GM23338 (cell line): ENCODE data around the gene GPR176. TPM values are rescaled to one million over a fixed set of nuclear protein-coding genes. Genes with fewer than 3 reads are reported as not detected.

Experiments used
- ATAC-seq: fragments of 200-7000 bp; cut with Tn5 transposase; 3 replicates; pipeline ENCODE4 v1.9.1; 2020
- DNase-seq: peaks from one replicate; pipeline ENCODE4 v3.0.0-alpha.2; 2015; ENCODE audit warnings: low spot score
- H2AFZ ChIP-seq: fragments of 200-600 bp; sonication (generic); 2 replicates; pipeline ENCODE4 v1.8.0; 2016; ENCODE audit warnings: antibody characterized with exemption, mild to moderate bottlenecking, moderate library complexity
- H3F3A ChIP-seq: fragments of 200-600 bp; sonication (generic); replicated peaks from 2 replicates; pipeline ENCODE4 v1.8.0; 2017; ENCODE audit warnings: antibody characterized with exemption, mixed run types, low read depth
- H3K27ac ChIP-seq: fragments of 200-600 bp; sonication (generic); 2 replicates; pipeline ENCODE4 v1.6.1; 2016; ENCODE audit warnings: low read depth
- H3K27me3 ChIP-seq: fragments of 200-600 bp; sonication (generic); 2 replicates; pipeline ENCODE4 v1.8.0; 2016; ENCODE audit warnings: mild to moderate bottlenecking, mixed run types, moderate library complexity; ENCODE audit not compliant: insufficient read depth
- H3K36me3 ChIP-seq: fragments of 200-600 bp; sonication (generic); 2 replicates; pipeline ENCODE4 v1.8.0; 2016; ENCODE audit warnings: mild to moderate bottlenecking; ENCODE audit not compliant: insufficient read depth
- H3K4me1 ChIP-seq: fragments of 200-600 bp; sonication (generic); 2 replicates; pipeline ENCODE4 v1.8.0; 2016; ENCODE audit warnings: mild to moderate bottlenecking, moderate library complexity; ENCODE audit not compliant: insufficient read depth
- H3K4me2 ChIP-seq: fragments of 200-600 bp; sonication (generic); 2 replicates; pipeline ENCODE4 v1.7.1; 2017; ENCODE audit warnings: mixed run types
- H3K4me3 ChIP-seq: fragments of 200-600 bp; sonication (generic); 2 replicates; pipeline ENCODE4 v1.6.1; 2016; ENCODE audit warnings: mixed run types
- H3K79me2 ChIP-seq: fragments of 200-600 bp; sonication (generic); replicated peaks from 2 replicates; pipeline ENCODE4 v1.8.0; 2017; ENCODE audit warnings: mild to moderate bottlenecking; ENCODE audit not compliant: insufficient read depth
- H3K9me2 ChIP-seq: fragments of 200-600 bp; sonication (generic); 2 replicates; pipeline ENCODE4 v1.8.0; 2017; ENCODE audit not compliant: insufficient read depth
- H4K20me1 ChIP-seq: fragments of 200-600 bp; sonication (generic); replicated peaks from 2 replicates; pipeline ENCODE4 v1.8.0; 2017; ENCODE audit warnings: mild to moderate bottlenecking; ENCODE audit not compliant: insufficient read depth
- H3K27ac Mint-ChIP-seq: 2 replicates; pipeline ENCODE4 v1.8.0; 2020; ENCODE audit warnings: inconsistent platforms, mild to moderate bottlenecking, moderate library complexity, mixed read lengths
- H3K27me3 Mint-ChIP-seq: 3 replicates; pipeline ENCODE4 v1.8.0; 2022; ENCODE audit warnings: low read depth, mild to moderate bottlenecking, moderate library complexity, mixed read lengths, inconsistent platforms; ENCODE audit not compliant: insufficient read depth, poor library complexity
- H3K36me3 Mint-ChIP-seq: 3 replicates; pipeline ENCODE4 v1.8.0; 2021; ENCODE audit warnings: low read depth, mild to moderate bottlenecking, inconsistent platforms, moderate library complexity, mixed read lengths
- H3K4me1 Mint-ChIP-seq: 3 replicates; pipeline ENCODE4 v1.8.0; 2020; ENCODE audit warnings: mild to moderate bottlenecking, inconsistent platforms, mixed read lengths
- H3K4me3 Mint-ChIP-seq: 3 replicates; pipeline ENCODE4 v1.8.0; 2021; ENCODE audit warnings: moderate library complexity, mild to moderate bottlenecking, inconsistent platforms, mixed read lengths
- H3K9me3 Mint-ChIP-seq: 3 replicates; pipeline ENCODE4 v1.8.0; 2020; ENCODE audit warnings: moderate library complexity, mild to moderate bottlenecking, inconsistent platforms, mixed read lengths
- CREB1 ChIP-seq: fragments of 250-450 bp; sonication (Bioruptor Pico); IDR thresholded peaks from 2 replicates; pipeline ENCODE4 v1.5.0; 2020; ENCODE audit warnings: low read depth, mild to moderate bottlenecking, moderate library complexity
- CTCF ChIP-seq, 2 experiments: fragments of 200-600 bp in 1 of 2; sonication (generic) in 1 of 2; conservative IDR thresholded peaks; 2 replicates each; pipeline versions ENCODE4 v1.5.1 to v1.6.1; 2016 to 2017; ENCODE audit warnings: antibody characterized with exemption in 2 of 2, low read depth in 2 of 2, mild to moderate bottlenecking in 2 of 2, moderate library complexity in 1 of 2
- ETS1 ChIP-seq: IDR thresholded peaks from 2 replicates; pipeline ENCODE4 v1.6.1; 2016; ENCODE audit warnings: antibody characterized with exemption
- EZH2 ChIP-seq: fragments of 200-600 bp; sonication (generic); IDR thresholded peaks from one replicate; pipeline ENCODE4 v1.8.0; 2017; ENCODE audit warnings: antibody characterized with exemption, mild to moderate bottlenecking, low read depth; ENCODE audit not compliant: unreplicated experiment
- EZH2phosphoT487 ChIP-seq: fragments of 200-600 bp; sonication (generic); IDR thresholded peaks from one replicate; pipeline ENCODE4 v1.8.1; 2018; ENCODE audit warnings: antibody characterized with exemption; ENCODE audit not compliant: unreplicated experiment
- JUNB ChIP-seq: IDR thresholded peaks from one replicate; pipeline ENCODE4 v1.6.1; 2016; ENCODE audit warnings: antibody characterized with exemption; ENCODE audit not compliant: unreplicated experiment
- NANOG ChIP-seq: IDR thresholded peaks from 2 replicates; pipeline ENCODE4 v1.6.1; 2016; ENCODE audit warnings: antibody characterized with exemption, borderline replicate concordance
- POLR2AphosphoS5 ChIP-seq: IDR thresholded peaks from 2 replicates; pipeline ENCODE4 v1.6.1; 2016; ENCODE audit warnings: antibody characterized with exemption, low read depth
- REST ChIP-seq: IDR thresholded peaks from one replicate; pipeline ENCODE4 v1.6.1; 2018; ENCODE audit warnings: antibody characterized with exemption; ENCODE audit not compliant: unreplicated experiment
- STAT1 ChIP-seq: IDR thresholded peaks from one replicate; pipeline ENCODE4 v1.6.1; 2016; ENCODE audit warnings: antibody characterized with exemption; ENCODE audit not compliant: unreplicated experiment
- ZNF114 ChIP-seq: fragments of 250-450 bp; sonication (Bioruptor Pico); IDR thresholded peaks from 2 replicates; pipeline ENCODE4 v1.5.0; 2020; ENCODE audit warnings: mild to moderate bottlenecking, moderate library complexity
- ZNF331 ChIP-seq: fragments of 250-450 bp; sonication (Bioruptor Pico); IDR thresholded peaks from 2 replicates; pipeline ENCODE4 v1.5.0; 2020; ENCODE audit warnings: low read depth, mild to moderate bottlenecking, moderate library complexity
- ZNF462 ChIP-seq: fragments of 250-450 bp; sonication (Bioruptor Pico); IDR thresholded peaks from 2 replicates; pipeline ENCODE4 v1.5.0; 2020; ENCODE audit warnings: mild to moderate bottlenecking, moderate library complexity
- polyA plus RNA-seq: library from polyadenylated mRNA; unstranded; fragments of >200 nt; fragmentation: Nextera tagmentation; extraction: Ambion mirVana; gene quantifications from 2 replicates; pipeline ENCODE4 v1.2.1, GENCODE V29; 2016
- total RNA-seq: library from RNA; depleted of rRNA; stranded (reverse); fragments of >200 nt; shearing (Covaris generic); gene quantifications from 2 replicates; pipeline ENCODE4 v1.2.3, GENCODE V29; 2014

GPR176 gene
- total and polyA plus RNA-seq, 2 experiments from 2014 or later: 60.0 to 248 TPM

- H3K9me2 ChIP-seq: no peaks in the 10 kb centered on the region
- DNase-seq (no peak), ATAC-seq (no peak)
- Mint-ChIP-seq H3K27me3 (no peaks in the 10 kb centered on the region), H3K9me3 (no peaks in the 10 kb centered on the region), H3K27ac (no peak overlapping the region), H3K4me3 (peak overlapping the region; percentile 78), H3K4me1 (peaks cover 46% of the 10 kb centered on the region), H3K36me3 (no peaks in the 10 kb centered on the region; the same call in 2 of the 3 replicates)
- TF ChIP-seq CREB1 (CRISPR knock-in tag): no peak
- TF ChIP-seq REST: no peak
- TF ChIP-seq POLR2AphosphoS5: no peak
- TF ChIP-seq NANOG: no peak
- TF ChIP-seq ZNF462 (CRISPR knock-in tag): no peak
- no peak for TF ChIP-seq ZNF114 (CRISPR knock-in tag)
- no peak for TF ChIP-seq ETS1
- TF ChIP-seq CTCF (conservative IDR thresholded peaks at IDR 0.05; ENCODE audit: low read depth in 2 of 2): no peak
- TF ChIP-seq STAT1: no peak
- no peak for TF ChIP-seq EZH2
- TF ChIP-seq EZH2phosphoT487: no peak
- TF ChIP-seq ZNF331 (CRISPR knock-in tag): no peak
- no peak for TF ChIP-seq JUNB
- H2AFZ ChIP-seq: no peak overlapping the region
- no peak overlapping the region for H3K27ac ChIP-seq
- H3K36me3 ChIP-seq: no peaks in the 10 kb centered on the region
- no peaks in the 10 kb centered on the region for H3K27me3 ChIP-seq
- H3K4me1 ChIP-seq: peaks cover 42% of the 10 kb centered on the region
- peak overlapping the region; percentile 76 for H3K4me2 ChIP-seq
- no peaks in the 10 kb centered on the region; the same call in 1 of the 2 replicates for H3F3A ChIP-seq
- H3K79me2 ChIP-seq: peaks cover 27% of the 10 kb centered on the region
- peak overlapping the region; percentile 91 for H3K4me3 ChIP-seq
- H4K20me1 ChIP-seq: no peaks in the 10 kb centered on the region
Measured at GRCh38 chr15:39781147-39781966, 138.7 kb downstream of the GPR176 start.
